Omental fat pad (tissue), 4 donors: Measurements from ENCODE around the gene MID1. TPM values are rescaled to one million over a fixed set of nuclear protein-coding genes. Genes with fewer than 3 reads are reported as not detected.

Experiments used
- ATAC-seq: fragments of 150-250 bp; one replicate; pipeline ENCODE4 v1.9.1; 2016; ENCODE audit warnings: mild to moderate bottlenecking, moderate library complexity; ENCODE audit not compliant: low FRiP score
- DNase-seq: peaks from one replicate; pipeline ENCODE4 v3.0.0-alpha.2; 2019; ENCODE audit warnings: low spot score
- total RNA-seq, 4 donors: library from RNA; depleted of rRNA; stranded (reverse); fragments of >200 nt; gene quantifications; one replicate each; pipeline ENCODE4 v1.1.0, GENCODE V29; 2016
- TF ChIP-seq, protein P1 (sequence below), 3 donors: fragments of 450-650 bp; IDR thresholded peaks; one replicate each; pipeline ENCODE4 v1.5.1; 2016 to 2017; ENCODE audit warnings: antibody characterized with exemption in 3 of 3, mild to moderate bottlenecking in 3 of 3, moderate library complexity in 2 of 3

Gene MID1
- total RNA-seq, 4 donors from 2014 or later: 8.3 to 14.5 (median 10.8) TPM

DNA sequence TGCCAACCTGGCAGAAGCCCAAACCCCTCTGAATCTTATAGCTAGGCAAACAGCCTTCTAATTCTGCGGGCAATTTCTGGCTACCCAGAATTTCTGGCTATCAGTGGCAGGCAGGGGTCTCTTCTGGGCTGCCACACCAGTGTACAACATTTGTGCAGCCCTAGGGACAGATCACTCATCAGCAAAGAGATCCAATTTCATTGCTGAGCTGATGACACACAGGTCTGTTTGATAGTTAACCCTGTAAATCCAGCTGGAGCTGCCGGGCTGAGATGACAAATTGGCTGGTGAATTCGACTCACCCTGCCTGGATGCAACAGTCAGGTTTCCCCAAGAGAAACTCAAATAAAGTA is 2.4 kb downstream of the MID1 start:
- TF ChIP-seq, protein P1, sequence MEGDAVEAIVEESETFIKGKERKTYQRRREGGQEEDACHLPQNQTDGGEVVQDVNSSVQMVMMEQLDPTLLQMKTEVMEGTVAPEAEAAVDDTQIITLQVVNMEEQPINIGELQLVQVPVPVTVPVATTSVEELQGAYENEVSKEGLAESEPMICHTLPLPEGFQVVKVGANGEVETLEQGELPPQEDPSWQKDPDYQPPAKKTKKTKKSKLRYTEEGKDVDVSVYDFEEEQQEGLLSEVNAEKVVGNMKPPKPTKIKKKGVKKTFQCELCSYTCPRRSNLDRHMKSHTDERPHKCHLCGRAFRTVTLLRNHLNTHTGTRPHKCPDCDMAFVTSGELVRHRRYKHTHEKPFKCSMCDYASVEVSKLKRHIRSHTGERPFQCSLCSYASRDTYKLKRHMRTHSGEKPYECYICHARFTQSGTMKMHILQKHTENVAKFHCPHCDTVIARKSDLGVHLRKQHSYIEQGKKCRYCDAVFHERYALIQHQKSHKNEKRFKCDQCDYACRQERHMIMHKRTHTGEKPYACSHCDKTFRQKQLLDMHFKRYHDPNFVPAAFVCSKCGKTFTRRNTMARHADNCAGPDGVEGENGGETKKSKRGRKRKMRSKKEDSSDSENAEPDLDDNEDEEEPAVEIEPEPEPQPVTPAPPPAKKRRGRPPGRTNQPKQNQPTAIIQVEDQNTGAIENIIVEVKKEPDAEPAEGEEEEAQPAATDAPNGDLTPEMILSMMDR (IDR thresholded peaks at IDR 0.05): no peak
- no peak for ATAC-seq
- no peak for DNase-seq

DNA sequence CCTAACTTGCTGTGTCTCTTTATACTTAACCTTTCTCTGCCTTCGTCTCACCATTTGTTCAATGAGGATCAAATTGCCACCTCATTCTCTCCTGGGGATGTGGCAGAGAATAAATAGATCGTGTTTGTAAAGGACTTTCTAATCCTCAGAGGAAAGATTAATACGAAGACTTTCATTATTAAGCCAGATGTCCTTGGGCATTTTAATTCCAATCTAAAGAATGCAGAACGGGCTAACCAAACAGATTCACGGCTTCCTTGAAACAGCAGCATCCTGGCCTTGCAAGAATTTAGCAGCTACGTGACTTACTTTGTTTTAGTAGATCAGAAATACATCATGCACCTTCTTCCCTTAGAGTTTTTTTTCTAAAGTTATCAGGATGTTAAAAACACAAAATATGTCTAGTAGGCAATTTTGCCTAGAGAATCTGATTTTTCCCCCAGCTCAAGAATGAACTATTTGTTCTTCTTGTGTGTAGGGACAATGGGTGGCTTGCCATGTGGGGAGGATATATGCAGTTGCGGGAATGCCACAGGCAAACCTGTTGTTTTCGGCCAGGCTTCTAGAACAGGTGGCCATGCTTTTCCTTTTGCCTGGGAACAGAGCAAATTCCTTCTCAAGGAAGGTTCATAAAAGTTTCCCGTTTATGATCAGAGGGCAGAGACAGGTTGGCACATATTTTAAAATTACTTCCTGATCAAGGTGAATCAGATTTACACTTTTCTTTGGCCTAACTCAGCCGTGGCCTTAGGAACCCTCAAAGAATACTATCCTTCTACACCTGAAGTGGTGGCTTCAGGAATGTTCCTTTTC is 3.0 kb downstream of the MID1 start:
- ATAC-seq: no peak
- DNase-seq: no peak
- TF ChIP-seq, protein P1 (IDR thresholded peaks at IDR 0.05): no peak

DNA sequence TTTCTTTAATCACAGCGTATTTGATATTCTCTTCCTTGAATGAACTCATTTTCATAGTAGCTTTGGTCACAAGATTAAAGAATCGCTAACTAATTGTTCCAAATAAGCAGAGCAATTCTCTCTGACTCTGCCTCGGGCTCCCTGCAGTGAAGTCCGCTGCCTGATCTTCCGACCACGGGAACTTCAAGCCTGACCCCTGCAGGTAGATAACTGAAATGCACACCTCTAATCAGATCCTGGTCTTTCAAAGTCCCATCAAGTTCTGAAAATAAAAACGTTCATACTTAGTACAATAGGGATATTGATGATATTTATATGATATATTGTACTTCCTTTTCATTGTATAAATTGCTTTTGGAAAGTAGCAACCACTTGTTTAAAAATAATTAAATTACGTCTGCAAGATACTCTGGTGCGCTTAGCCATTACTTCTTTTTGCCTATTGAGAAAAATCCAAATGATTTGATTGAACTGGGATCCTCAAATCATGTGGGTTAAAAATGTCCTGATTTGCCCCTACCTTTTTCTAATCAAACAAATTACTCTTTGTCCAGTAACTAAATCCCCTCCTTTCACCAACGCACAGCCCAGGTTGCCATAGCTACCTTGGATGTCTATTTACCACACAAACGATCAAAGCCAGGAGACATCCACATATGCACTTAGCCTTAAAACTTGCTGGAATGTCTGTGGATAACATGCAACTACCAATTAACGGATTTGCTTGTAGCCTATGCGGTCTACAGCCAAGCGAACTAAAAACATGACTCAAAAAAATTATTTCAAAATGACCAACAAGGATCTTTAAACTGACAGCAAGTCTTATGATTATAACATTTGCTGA is 4.2 kb downstream of the MID1 start:
- DNase-seq: no peak
- TF ChIP-seq, protein P1 (IDR thresholded peaks at IDR 0.05): no peak
- ATAC-seq: no peak

DNA sequence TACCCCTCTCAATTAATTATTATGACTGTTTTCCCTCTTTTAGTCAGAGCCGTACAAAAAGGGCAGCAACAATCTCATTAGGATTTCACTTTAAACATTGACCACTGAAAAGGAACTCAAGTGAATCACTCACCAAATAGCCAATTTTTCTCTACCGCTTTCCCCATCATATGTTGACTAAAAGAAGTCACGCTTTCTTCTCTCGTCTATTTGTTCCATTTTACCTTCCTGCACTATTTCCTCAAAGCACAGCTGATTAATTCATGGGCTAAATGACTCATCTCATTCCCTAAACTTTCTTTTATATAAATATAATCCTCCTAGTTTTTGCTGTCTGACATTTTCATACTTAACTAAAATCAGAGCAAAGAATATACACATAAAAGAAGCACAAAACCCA is 8.2 kb downstream of the MID1 start:
- DNase-seq: no peak
- TF ChIP-seq, protein P1 (IDR thresholded peaks at IDR 0.05): no peak
- peak; percentile 39 for ATAC-seq

DNA sequence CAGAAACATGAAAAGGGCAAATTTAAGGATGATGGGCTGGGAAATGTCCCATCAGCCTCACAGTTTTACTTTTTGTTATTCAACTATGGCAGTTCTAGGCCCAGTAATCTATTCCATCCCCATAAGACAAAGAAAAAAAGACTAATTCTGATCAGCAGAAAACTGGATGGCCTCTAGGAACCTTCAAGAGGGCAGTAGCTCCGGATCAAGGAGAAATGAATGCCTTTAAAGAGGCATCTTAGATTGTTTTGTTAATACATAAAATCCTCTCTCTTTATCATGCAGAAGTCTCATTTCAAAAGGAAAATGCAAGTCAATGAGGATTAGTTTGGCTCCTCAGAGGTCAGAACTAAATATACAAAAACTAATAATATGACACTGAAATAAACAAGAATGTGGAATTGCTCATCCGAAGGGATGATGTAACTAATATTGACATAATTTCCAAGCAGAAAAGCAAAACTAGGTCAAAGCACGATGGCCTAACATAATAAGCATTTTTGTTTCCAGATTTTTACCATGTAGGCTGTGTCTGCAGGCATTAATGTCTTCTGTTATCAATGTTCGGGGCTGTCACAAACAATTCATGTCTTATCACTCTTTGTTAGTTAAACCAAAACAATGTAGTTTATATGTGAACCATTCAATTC is 8.8 kb downstream of the MID1 start:
- DNase-seq (no peak), ATAC-seq (peak; percentile 22)
- TF ChIP-seq, protein P1 (IDR thresholded peaks at IDR 0.05): no peak

DNA sequence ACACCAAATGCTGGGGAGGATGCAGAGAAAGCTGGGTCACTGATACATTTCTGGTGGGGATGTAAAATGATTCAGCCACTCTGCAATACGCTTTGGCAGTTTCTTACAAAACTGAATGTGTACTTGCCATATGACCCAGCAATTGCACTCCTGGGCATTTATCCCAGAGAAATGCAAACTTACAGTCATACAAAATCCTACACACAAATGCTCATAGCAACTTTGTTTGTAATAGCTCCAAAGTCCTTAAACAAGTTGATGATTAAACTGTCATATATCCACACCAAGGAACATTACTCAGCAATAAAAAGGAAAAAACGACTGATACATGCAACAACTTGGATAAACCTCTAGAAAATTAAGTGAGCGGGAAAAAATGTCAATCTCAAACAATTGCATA is 12.3 kb downstream of the MID1 start:
- no peak for ATAC-seq
- DNase-seq: no peak
- TF ChIP-seq, protein P1 (IDR thresholded peaks at IDR 0.05): no peak
